ENCODE results near the gene RANBP17.
"Not testable (repeated sequence)": the region's sequence is repeated elsewhere in the genome, so short reads cannot be mapped to it uniquely, and the experiment has no call there.

Gene RANBP17

DNA sequence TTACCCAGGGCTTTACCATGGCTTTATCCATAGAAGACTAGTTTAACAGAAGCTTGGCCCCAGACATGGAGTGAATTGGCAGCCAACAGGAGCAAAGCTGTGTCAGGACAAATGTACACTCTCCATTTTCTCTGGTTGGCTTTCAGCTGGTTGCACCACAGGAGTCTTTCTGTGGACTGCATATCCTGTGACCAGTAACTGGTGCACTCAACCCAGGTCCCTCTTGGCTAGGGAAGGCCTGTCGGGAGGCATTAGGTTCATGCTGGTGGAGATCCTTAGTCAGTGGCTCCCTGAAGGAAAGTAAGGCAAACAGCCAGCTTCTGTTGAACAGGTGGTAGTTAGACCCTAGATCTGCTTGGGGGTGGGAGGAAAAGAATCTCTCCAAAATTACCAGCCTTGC lies 300.3 kb downstream of the RANBP17 start:
- no peak for FAIRE-seq

DNA sequence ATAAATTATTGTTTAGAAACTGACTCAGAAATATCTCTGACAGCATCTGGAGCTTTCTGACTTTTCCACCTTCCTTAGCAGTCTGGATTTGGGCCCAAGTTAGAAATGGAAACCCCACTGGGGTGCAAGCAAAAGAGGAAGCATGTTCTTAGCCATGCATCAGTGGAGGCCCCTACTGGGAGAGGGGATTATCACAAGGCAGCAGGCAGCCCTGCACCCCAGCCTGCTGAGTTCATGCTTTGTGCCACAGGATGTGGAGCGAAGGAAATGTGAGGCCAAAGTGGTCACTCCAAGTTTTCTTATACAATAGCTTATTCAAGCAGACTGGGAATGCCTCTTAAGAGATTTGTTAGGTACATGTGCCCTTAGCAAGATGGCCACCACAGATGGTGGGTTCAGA lies 300.8 kb downstream of the RANBP17 start:
- no peak for FAIRE-seq

DNA sequence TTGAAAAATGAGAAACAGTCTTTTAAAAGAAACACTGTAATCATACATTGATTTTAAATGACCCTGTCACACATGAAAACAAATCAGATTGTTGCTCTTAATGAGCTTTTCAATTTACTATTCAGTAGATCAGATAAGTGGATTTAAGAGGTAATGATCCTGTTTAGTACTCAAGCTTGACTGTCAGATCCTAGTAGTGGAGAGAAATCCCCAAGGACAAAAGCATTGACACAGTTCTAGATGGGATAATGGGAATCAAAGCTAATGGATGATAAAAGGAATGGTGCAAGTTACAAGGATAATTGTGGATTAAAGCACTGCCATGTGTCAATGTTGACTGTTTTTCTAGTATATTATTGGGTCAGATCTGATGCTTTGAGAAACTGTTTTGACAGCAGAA lies 304.9 kb downstream of the RANBP17 start:
- FAIRE-seq = no peak

DNA sequence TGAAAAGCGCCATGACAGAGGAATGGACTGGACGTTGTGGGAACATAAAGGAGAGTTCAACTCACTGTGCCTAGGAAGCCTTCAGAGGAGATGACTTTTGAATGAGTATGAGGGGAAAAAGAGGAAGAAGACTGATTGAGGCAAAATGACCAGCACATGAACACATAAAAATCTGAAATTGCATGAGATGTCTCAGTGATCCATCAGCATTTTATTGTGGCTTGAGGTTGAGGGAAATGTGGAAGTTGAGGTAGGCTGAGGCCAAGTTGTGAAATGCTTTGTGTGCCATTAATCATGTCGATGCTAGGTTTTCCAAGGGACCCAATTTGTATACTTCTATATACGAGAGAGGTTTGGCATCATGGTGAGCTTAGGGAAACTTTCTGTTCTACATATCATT lies 306.4 kb downstream of the RANBP17 start:
- FAIRE-seq = no peak

DNA sequence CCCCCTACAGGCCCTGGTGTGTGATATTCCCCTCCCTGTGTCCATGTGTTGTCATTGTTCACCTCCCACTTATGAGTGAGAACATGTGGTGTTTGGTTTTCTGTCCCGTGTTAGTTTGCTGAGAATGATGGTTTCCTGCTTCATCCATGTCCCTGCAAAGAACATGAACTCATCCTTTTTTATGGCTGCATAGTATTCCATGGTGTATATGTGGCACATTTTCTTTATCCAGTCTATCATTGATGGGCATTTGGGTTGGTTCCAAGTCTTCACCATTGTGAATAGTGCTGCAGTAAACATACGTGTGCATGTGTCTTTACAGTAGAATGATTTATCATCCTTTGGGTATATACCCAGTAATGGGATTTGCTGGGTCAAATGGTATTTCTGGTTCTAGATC lies 313.1 kb downstream of the RANBP17 start:
- not testable (repeated sequence) for FAIRE-seq

DNA sequence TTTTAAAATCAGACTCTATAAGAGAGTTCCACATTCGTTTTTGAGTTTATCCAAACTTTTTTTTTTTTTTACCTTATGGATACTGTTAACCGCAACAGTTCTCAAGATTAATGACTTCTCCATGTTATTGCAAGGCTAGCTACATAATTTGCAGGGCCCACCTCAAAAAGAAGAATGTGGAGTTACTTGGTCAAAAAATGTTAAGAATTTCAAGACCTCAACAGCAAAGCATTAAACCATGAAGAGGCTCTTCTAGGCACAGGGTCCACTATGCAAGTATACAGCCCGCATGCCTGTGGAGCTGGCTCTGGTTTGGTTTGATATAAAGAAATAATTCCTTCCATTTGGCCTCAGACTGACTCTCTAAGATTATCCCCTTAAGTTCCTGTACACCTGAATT lies 313.9 kb downstream of the RANBP17 start:
- FAIRE-seq = no peak

DNA sequence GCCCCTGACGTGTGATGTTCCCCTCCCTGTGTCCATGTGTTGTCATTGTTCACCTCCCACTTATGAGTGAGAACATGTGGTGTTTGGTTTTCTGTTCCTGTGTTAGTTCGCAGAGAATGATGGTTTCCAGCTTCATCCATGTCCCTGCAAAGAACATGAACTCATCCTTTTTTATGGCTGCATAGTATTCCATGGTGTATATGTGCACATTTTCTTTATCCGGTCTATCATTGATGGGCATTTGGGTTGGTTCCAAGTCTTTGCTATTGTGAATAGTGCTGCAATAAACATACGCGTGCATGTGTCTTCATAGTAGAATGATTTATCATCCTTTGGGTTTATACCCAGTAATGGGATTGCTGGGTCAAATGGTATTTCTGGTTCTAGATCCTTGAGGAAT lies 316.4 kb downstream of the RANBP17 start:
- FAIRE-seq = not testable (repeated sequence)

DNA sequence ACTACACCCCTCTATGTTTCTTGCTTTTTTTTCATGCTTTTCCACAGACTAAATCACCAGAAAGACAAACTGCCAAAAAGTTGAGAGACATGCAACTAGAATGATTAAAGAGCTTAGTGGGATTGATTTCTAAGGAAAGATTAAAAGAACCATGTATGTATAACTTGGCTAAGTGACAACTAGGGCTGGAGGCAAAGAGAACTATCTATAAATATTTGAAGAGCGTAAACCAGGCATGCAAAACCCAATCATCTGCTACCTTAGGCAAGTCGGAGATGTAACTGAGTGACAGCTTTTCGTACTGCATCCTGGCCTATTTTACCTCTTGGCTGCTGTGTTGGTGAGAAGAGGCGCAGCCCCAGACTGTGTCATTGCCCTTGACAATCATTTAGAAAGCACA lies 326.2 kb downstream of the RANBP17 start:
- FAIRE-seq = no peak

DNA sequence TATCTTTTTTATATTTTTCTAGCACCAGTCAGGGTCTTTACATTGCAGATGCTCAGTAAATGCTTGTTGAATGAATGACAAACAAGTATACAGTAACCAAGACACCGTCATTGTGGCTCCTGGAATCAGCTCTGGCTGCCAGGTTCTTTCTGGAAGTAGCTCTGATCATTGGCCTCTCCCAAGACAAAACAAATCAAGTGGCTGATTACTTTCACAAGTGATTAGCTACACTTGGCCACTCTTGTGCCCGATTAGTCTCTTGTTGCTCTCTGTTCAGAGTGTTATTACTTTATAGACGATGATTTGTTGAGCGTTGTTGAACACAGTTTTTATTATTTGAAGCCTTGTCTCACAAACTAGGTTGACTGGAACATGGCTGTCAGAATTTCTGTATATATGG lies 327.6 kb downstream of the RANBP17 start:
- FAIRE-seq = no peak

DNA sequence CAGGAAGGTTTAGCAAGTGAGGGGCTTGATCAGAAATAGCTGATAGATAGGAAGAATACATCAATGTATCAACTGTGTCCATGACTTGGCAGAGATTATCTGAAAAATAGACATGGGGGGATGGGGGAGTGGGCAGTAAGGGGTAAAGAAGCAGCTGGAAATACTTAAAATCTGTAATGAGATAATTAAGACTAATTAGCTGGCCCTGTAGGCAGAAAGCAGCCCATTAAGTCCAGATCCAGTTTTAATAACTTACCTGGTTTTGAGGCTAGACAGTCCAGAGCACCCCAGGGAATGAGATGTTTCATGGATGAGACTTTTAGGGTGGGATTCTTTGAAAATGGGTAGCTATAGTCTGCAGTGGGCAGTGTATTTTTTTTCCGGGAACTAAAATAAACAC lies 330.3 kb downstream of the RANBP17 start:
- no peak for FAIRE-seq

DNA sequence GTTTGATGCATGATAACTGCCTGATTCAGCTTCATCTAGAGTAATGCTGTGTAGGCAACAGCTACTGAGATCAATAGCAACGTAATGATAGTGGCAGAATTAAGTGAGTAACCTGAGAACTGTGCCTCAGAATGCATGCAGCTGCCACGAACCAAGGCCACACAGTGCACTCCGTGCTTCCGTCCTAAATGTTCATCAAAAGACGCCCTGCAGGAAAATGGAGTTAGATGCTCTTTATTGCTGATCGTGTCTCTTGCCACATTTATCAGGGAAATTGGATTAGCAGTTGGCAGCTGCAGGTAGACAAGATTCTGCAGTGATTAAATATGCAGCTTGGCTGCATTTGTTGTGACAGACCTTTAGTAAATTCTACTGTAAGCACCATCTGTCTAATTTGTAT lies 339.5 kb downstream of the RANBP17 start:
- no peak for FAIRE-seq

DNA sequence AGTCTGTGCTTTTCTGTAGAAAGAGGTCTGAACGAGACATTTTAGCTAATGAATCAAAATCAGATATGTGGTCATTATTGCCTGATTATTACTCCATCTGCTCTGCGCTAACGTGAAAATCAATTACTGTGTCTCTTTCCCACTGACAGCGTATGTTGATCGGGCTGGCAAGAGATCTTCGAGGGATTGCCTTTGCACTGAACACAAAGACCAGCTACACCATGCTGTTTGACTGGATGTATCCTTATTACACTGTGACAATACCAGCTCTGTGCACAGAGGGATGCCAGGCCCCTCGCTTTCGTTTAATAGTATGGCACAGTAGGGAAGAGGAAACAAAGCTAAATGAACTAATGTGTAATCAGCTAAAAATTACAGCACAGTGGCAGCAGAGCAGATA lies 343.6 kb downstream of the RANBP17 start:
- FAIRE-seq = no peak

DNA sequence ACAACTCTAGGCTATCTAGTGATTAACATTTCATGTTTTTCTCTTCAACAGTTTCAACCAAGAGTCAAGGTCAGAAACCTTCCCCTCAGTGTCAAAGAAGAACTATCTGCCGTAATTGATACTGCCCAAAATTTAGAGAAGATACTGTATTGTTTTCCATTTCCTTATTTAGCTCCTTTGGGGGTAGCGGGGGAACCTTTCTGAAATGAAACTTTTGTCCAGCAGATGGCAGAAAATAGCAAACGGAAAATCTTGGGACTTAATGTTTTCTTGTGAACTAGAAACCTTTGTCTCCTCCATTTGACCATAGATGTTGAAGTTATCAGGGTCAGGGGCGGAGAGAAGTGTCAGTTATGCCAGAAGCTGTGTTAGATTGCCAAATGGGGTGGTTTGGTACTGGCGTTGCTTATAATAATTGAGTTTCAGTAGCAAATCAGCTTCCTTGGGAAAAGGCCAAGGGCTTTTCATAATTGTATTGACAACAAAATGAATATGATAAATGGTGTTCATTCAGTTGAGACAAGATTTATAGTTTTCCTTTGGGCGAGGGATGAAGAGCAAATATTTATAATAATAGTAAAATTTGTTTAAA lies 345.5 kb downstream of the RANBP17 start:
- peak; percentile 93 for FAIRE-seq

DNA sequence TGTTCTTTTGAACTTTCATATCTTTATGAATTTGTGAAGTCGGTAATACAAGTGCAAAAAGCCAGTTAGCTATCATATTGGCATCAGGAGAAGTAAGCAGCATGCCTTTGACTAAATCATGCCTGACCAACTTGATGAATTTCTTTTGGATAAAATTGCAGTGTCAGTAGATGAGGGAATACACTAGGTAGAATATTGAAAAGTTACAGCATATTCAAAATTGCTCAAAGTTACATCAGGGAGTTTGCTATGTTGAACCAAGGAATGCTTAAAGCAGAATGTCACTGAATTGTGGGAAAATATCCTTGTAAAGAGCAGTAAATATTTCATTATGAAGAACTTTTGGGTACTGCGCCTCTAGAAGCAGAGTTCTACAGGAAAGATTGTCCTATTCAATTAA lies 360.1 kb downstream of the RANBP17 start:
- no peak for FAIRE-seq

DNA sequence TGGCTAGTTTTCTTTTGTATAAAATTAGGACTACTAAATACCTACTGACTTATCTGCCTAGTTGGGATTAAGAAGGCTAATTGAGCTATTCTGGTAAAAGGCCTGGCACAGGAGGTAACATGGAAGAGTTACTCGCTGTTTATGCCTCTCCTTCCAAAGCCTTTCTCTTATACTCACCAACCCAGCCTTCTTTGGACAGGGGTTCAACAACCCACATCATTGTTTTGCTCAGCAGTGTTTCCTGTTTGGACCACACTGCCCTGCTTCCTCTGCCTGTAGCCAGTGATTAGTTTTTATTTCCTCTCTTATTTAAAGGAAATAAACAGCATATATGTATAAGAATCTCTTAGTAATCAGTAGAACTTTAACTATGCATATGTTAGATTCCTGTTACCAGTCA lies 362.1 kb downstream of the RANBP17 start:
- no peak for FAIRE-seq

DNA sequence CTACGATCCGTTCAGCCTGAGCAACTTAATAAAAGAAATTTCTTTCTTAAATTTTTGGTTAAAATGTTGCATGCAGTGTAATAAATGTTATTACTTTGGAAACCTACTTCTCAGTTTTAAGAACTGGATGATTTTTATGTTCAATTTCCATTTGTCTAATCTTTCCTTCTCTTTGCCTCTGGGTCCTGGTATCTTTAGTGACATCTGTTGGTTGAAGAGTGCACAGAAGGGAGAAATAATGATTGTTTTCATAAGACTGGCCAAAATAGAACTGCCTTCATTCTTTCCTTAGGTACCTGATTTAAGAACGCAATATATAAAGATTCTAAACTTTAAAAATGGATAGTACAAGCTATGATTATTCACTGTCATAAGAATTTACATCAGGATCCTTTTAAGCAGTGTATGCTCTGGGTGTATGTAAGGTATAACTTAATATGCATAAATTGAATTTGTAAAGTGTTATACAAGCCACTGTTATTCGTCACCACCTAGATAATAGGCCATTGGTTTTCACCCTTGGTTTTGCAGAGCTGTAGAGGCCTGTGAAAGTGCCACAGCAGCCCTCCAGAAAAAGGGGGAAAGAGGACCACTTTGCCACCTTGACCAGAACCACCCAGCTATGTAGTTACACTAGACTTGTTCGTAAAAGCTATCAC lies 364.4 kb downstream of the RANBP17 start:
- no peak for FAIRE-seq

DNA sequence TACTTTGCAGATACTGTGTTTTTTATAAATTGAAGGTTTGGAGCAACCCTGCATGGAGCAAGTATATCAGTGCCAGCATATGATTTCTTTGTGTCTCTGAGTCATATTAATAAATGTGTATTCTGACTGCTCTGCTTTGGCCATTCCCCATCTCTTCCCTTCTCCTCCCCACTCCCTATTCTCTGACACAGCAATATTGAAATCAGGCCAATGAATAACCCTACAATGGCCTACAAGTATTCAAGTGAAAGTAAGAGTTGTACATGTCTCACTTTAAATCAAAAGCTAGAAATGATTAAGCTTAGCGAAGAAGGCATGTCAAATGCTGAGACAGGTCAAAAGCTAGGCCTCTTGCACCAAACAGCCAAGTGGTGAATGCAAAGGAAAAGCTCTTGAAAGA lies 365.0 kb downstream of the RANBP17 start:
- no peak for FAIRE-seq

DNA sequence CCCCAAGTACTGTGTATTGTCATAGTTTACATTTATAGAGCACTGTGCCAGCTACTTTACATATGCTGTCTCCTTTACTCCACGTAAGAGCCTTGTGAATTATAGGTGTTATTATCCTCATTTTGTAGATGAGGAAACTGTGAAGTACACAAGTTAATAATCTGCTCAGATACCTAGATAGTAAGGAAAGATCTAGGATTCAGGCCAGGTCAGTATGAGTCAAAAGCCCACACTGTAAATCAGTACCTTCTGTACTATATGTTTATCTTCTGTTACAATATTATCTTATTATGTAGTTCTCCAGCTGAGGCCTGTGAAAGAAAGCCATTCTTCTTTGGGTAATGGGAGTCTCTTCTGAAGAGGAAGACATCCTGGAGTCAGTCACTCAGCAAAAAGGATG lies 374.8 kb downstream of the RANBP17 start:
- no peak for FAIRE-seq

DNA sequence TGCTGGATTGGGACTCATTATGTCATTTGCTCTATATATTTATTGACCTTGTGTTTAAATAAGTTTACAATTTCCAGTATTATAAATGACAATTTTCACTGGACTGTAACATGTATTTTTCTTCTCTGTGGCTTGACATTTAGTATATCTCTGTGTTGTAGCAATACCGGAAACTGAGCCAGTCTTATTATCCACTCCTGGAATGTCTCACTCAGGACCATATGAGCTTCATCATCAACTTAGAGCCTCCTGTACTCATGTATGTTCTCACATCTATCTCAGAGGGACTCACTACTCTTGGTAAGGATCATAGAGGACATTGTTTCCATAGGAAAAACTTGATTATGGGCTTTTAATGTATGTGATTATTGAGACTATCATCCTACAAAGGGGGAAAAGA lies 380.7 kb downstream of the RANBP17 start:
- FAIRE-seq = no peak

DNA sequence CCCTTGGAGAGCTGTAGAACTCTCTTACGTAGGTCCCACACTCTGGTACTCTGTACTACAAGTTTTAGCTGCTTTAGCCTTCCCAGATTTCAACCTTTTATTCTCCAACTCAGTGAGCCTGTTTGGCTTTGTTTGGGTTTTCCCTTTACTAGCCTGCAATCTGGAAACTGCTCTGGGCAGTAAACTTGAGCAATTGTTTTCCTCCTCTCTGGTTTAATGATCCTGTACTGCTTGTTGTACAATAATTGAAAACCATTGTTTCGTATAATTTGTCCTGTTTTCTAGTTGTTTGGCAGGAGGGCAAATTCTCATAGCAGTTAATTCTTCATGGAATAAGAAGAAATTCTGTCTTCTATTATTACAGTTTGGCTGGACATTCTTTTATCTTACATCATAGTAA lies 384.4 kb downstream of the RANBP17 start:
- FAIRE-seq = no peak

DNA sequence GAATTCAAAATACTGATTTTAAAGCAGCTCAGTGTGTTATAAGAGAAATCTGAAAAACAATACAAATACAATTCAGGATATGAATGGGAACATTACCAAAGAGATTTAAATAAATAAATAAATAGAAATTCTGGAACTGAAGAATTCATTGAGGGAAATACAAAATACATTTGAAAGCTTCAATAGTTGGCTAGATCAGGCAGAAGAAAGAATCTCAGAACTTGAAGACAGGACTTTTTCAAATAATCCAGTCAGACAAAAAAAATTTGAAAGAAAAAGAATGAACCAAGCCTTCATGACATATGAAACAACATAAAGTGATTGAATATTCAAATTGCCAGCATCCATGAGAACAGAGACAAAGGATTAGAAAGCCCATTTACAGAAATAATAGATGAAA lies 387.6 kb downstream of the RANBP17 start:
- FAIRE-seq = no peak

DNA sequence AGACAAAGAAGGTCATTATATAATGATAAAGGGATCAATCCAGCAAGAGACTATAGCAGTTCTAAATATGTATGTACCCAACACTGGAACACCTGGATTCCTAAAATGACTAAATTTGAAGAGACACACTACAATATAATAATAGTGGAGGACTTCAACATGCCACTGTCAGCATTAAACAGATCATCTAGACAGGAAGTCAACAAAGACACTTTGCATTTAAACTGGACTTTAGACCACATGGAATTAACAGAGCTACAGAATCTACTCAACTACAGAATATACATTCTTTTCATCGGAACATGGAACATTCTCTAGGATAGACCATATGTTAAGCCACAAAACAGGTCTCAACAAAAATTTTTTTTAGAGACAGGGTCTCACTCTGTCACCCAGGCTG lies 388.9 kb downstream of the RANBP17 start:
- no peak for FAIRE-seq

DNA sequence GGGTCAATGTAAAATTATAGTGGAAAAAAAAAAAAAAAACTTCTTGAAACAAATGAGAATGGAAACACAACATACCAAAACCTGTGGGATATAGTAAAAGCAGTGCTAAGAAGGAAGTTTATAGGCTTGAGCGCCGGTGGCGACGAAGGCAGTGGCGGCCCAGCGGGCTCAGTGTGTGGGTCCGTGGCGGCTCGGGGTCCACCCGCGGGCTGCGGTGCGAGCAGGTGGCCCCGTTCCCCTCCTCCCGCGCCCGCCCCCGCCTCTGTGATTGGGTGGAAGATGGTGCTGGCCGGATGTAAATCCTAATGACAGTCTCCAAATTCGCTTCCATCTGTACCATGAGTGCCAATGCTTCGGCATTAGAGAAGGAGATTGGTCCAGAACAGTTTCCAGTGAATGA lies 389.7 kb downstream of the RANBP17 start:
- no peak for FAIRE-seq

DNA sequence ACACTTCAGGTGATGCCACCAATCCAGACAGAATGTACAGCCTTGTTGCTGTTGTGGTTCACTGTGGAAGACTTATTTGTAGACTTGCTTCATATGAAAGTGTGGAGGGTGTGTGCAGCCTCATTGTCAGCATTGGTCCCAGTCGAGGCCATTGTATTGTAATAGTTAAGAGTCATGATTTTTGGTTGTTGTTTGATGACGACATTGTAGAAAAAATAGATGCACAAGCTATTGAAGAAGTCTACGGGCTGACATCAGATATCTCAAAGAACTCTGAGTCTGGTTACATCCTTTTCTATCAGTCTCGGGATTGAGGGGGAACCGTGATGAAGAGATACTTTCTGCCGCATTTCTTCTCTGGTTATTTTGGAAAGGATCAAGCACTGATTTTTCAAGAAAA lies 390.9 kb downstream of the RANBP17 start:
- FAIRE-seq = no peak

DNA sequence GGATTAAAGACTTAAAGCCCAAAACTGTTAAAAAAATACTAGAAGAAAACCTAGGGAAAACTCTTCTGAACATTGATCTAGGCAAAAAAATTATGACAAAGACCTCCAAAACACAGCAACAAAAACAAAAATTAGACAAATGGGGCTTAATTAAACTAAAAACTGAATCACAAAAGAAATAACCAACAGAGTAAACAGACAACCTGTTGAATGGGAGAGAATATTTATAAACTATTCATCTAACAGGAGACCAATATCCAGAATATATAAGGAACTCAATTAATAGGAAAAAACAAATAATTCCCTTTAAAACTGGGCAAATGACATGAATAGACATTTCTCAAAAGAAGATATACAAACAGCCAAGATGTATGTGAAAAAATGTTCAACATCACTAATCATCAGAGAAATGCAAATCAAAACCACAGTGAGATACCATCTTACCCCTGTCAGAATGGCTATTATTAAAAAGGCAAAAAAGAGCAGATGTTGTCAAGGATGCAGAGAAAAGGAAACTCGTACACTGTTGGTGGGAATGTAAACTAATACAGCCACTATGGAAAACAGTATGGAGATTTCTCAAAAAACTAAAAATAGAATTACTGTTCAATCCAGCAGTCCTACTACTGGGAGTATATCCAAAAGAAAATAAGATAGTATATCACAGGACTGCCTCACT lies 397.1 kb downstream of the RANBP17 start:
- FAIRE-seq = no peak

All from islet of Langerhans (tissue), 1 donor.